GM19324 (cell line): ENCODE results near the gene HSCB.
A peak's percentile ranks its signal among the peaks of the same experiment; 100 is the strongest.
"Not testable (repeated sequence)": the region's sequence is repeated elsewhere in the genome, so short reads cannot be mapped to it uniquely, and the experiment has no call there.

Experiments
- ATAC-seq: cut with Tn5 transposase; IDR thresholded peaks from one replicate; pipeline ENCODE4 v1.9.1; 2021; ENCODE audit warnings: mild to moderate bottlenecking, moderate library complexity; ENCODE audit not compliant: unreplicated experiment, low FRiP score

The HSCB gene, protein sequence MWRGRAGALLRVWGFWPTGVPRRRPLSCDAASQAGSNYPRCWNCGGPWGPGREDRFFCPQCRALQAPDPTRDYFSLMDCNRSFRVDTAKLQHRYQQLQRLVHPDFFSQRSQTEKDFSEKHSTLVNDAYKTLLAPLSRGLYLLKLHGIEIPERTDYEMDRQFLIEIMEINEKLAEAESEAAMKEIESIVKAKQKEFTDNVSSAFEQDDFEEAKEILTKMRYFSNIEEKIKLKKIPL

DNA sequence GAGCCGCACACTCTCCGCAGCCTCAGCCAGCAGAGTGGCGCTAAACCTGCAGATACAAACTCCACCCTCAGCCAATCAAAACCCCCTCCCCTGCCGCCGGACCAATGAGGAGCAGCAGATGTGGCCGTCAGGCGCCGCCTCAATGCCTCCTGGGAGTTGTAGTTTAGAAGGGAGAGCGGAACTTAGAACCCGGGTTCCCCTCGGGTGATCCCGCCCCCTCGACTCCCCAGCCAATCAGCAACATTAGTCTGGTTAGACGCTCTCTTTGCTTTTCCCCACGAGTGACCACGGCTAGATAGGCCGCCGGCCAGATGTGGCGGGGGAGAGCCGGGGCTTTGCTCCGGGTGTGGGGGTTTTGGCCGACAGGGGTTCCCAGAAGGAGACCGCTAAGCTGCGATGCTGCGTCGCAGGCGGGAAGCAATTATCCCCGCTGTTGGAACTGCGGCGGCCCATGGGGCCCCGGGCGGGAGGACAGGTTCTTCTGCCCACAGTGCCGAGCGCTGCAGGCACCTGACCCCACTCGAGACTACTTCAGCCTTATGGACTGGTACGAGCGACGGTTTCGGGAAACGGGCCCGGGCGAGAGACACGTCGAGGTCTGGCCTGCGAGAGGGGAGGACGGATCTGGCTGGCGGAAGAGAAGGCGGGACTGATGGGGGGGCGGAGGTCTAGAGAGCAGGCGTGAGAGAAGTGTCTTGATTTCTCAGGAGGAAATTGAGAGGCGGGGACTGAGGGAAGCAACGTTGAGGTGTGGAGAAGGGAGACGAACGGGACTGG lies at the start of gene HSCB, which contains the start of gene CHEK2:
HSCB (plus strand) TSS at position 255 of the 777 bp plus-strand sequence; CDS start at position 312, 57 bp downstream.
CHEK2 (minus strand) TSS at position 36 of the 777 bp plus-strand sequence. CDS start 7,099 bp downstream, outside the sequence.
- ATAC-seq = peak; percentile 94

DNA sequence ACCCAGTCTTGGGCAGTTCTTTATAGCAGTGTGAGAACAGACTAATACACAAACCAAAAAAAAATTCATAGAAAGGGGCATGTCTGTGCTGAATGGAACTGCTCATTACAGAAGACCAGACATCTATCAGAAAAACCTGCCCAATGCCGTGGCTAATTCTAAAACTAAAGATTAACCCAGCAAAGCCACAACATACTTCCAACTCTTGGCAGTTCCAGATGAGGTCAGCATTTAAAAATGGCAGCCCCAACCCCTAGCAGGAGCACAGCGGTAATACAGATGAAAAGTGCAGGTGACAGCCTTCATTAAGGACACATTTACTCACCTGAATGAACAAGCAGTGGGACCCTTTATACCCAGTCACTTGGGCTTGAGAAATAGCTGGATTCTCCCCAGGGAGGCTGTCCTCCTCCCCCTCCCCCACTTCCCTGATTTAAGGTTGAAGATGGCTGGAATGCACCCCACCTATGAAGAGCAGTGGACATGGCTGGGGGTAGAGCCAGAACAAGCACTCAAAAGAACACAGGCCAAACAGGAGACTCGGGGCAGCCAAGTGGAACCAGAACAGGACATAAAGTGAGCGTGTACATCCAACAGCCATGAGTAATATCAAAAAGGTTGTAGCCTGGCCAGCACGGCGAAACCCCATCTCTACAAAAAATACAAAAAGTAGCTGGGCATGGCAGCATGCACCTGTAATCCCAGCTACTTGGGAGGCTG lies 48.6 kb upstream of the HSCB start:
- not testable (repeated sequence) for ATAC-seq

DNA sequence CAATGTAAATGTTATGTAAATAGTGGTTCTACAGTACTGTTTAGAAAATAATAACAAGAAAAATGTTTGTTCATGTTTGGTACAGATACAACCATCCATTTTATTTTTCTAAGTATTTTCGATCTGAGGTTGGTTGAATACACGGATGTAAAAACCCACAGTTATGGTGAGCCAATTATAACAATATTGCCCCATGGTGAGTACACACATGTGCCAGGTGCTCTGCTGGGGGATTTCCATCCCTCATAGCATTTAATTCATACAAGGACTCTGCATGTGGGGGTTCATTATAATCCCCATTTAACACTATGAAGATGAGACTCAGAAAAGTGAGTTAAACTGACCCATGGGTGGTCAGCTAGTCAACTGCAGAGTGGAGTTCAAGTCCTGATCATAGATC lies 38.9 kb upstream of the HSCB start:
- no peak for ATAC-seq

DNA sequence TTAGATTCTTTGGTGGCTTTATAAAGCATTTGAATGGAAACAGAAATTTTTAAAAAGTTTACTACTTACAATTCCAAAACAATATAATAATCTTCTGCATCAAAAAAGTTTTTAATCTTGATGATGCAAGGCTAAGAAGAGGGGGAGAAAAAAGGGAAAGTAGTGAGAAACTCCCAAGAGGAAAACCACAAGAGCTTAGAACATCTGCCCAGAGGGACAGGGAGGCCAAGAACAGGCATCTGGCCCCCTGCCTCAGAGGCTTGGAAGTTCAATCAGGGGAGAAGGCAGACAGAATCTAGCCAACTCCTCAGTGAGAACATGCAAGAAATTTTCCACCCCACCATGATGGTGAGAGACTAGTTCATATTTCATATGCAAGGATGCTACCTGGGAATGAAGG lies 38.4 kb upstream of the HSCB start:
- no peak for ATAC-seq

DNA sequence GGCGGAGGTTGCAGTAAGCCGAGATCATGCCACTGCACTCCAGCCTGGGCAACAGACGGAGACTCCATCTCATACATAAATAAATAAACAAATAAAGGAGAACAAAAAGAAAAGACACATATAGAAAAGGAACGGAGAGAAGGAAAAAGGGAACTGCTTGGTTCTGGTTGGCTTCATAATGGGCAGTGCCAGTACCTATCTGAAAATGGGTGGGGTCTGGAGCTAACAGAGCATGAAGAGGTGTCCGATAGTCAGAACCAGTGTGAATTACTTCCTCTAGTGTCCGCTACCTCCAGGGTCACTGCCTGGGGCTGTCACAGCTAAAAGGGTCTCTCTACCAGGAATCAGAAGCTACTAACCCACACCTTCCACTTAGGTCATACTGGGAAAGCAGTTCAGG lies 35.0 kb upstream of the HSCB start:
- no peak for ATAC-seq

DNA sequence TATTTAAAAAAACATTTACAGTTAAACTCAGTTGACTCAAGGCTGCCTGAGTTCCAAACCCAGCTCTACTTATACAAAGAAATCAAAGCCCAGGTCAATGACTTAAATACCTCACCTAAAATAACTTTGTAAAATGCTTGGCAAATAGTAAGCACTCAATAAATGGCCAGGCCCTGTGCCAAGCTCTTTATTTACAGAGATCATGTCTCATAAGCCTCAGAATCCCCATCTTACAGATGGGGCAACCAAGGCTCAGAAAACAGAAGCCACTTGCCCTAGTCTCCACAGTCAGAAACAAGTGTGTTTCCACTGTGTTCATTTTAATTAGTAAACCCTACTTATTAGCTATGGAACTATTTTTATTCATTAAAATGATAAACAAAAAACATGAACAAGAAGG lies 31.7 kb upstream of the HSCB start:
- no peak for ATAC-seq

DNA sequence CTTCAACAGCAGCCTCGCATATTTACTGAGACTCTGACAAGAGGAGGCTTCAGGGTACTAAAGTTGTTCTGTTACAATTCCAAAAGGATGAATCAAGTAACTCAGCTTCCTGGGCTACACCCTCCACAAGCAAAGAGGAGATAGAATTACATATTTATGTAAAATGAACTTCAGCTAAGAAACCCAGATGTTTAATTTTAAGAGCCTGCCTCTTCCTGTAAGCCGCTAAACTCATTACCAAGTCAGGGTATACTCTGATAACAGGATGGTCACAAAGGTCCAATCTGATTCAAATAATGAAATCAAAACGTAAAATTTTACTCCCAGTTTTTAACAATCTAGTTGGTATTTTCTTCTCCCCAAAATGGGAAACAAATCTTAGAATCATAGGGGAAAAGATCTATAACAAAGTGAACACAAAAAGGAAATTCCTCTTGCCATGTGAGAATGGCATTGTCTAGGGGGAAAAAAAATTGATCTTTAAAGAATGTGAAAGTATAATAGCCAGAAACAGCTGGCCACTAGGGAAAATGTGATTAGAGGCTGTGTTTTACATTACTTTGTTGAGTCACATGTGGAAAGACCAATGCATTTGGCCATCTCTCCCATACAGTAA lies 31.2 kb upstream of the HSCB start:
- no peak for ATAC-seq

DNA sequence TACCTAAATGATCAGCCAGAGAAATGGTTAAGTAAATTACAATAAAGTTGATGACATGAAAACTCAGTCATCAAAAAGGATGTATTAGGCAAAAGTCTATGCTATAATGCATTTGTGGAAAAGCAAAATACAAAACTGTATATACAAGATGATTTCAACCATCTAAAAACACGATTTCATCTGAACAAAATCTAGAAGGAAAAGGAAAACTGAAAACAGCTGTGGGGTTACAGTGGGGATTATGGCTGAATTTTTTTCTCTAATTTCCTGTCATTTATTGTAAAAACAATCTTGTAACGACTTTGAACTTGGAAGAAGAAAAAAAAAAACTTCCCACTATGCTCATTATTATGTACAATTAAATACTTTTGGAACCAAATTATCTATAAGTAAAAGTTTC lies 30.5 kb upstream of the HSCB start:
- no peak for ATAC-seq

DNA sequence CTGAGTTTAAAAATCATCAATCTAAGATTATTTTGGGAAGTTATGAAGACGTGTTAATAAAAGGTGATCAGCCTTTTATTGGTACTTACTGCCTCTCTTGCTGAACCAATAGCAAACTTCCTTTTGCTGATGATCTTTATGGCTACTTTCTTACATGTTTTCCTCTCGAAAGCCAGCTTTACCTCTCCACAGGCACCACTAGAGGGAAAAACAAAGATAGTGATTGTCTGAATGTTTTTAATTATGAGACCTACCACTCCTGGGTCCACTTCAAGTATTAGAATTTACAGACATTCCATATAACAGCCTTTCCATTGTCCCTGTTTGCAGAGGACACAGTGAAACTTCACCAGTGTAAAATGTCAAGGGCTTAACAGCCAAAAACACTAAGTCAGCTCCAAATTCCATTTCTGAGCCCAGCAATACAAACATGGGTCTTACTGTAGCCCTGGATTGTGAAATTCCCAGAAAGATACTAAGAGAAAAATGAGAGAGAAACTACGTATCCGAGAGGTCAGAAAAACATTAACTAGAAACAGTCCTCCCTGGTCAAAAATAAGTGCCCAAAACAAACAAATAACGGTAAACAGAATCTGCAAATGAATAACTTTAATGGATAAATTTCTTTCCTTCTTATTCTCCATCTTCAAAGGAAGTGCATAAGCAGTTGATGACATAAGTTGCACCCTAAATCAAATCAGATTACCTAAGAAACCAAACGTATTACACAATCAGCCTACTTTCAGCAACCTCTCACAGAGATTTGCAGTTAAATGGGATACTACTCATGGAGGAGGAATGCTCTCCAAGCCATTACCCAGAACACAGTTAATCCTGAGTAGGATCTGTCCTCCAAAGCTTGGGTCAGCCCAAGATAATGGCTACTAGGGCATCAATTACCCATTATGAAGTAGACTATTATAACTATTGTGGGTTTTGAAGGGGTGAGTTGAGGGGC lies 29.7 kb upstream of the HSCB start:
- no peak for ATAC-seq

DNA sequence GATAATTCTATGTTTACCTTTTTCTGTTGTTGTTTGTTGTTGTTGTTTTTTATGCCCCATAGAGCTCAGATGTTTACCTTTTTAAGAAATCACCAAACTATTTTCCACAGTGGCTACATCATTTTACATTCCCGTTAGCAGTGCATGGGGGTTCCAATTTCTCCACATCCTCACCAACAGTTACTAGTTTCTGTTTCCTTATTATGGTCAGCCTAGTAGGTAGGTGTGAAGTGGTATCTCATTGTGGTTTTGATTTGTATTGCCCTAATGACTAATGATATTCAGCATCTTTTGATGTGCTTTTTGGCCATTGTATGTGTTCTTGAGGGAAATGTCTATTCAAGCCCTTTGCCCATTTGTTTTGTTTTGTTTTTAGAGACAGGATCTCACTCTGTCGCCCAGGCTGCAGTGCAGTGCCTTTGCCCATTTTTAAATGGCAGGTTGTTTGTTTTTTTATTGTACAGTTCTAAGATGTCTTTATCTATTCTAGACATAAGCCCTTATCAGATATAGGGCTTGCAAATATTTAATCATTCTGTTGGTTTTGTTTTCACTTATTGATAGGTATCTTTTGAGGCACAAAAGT lies 27.7 kb upstream of the HSCB start:
- no peak for ATAC-seq

DNA sequence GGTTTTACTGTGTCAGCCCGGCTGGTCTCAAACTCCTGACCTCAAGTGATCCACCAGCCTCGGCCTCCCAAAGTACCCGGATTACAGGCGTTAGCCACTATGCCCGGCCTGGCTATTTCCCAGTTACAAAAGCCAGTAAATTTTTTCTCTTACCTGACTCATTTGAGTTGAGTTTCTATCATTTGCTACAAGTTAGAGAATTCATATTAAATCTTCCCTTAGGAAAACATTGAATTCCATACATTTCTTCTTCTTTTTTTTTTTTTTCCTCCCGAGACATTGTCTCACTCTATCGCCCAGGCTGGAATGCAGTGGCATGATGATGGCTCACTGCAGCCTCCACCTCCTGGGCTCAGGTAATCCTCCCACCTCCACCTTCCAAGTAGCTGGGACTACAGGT lies 26.2 kb upstream of the HSCB start:
- ATAC-seq = no peak

DNA sequence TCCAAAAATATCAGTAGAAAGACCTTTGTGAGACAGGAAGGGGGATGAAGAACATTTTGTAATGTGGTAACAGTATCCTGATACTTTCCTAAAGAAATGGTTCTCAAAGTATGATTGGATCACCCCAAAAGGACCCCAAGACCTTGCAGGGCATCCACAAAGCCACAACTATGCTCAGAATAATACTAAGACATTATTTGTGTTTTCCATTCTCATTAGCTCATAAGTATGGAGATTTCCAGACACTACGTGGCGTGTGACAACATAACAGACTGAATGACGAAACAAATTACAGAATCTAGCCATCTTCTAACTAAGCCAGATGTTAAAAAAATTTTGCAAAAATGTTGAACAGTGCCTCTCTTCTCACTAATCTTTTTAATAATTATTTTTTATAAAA lies 25.2 kb upstream of the HSCB start:
- ATAC-seq = no peak

DNA sequence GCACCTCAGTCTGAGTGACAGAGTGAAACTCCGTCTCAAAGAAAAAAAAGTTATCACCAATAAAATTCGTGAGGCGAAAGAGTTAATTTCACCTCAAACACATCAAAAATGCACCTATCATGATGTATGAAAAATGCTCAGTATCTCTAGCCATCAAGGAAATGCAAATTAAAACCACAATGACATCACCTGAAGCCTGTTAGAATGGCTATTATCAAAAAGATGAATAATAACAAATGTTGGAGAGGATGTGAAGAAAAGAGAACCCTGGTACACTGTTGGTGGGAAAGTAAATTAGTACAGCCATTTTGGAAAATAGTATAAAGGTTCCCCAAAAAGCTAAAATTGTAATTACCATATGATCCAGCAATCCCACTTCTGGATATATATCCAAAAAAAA lies 23.8 kb upstream of the HSCB start:
- ATAC-seq = no peak

DNA sequence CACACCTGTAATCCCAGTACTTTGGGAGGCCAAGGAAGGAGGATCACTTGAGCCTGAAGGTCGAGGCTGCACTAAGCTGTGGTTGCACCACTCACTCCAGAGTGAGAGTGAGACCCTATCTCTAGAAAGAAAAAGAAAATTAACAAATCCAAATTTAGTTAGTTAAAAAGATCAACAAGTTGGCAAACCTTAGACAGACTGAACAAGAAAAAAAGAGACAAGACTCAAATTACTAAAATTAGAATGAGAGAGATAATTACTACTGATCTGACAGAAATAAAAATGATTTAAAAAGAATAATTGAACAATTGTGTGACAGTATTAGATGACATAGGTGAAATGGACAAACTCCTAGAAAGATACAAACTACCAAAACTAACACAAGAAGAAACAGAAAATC lies 13.8 kb upstream of the HSCB start:
- no peak for ATAC-seq

DNA sequence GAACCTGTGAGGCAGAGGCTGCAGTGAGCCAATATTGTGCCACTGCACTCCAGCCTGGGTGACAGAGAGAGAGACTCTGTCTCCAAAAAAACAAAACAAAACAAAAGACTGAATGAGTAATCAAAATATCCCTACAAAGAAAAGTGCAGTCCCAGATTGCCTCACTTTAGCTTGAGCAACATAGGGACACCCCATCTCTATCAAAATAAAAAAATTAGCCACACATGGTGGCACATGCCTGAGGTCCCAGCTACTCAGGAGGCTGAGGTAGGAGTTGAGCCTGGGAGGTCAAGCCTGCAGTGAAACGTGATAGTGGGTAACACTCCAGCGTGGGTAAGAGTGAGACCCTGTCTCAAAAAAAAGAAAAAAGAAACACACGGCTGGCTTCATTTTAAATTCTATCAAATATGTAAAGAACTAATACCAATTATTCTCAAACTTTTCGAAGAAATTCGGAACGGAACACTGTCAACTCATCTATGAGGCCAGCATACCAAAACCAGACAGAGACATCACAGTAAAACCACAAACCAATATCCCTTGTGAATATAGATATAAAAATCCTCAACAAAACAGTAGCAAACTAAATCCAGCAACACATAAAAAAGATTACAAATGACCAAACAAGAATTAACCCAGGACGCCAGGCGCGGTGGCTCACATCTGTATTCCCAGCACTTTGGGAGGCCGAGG lies 13.1 kb upstream of the HSCB start:
- ATAC-seq = no peak

DNA sequence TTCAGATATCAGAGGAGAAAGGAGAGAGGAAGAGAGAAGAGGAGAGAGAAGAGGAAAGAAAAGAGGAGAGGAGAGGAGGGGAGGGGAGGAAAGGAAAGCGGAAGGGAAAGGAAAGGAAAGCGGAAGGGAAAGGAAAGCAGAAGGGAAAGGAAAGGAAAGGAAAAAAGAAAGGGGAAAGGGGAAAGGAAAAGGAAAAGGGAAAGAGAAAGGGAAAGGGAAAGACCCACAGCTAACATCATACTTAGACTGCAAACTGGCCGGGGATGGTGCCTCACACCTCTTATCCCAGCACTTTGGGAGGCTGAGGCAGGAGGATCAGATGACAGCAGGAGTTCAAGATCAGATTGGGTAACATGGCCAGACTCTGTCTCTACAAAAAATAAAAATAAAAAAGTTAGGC lies 11.7 kb upstream of the HSCB start:
- ATAC-seq = no peak

DNA sequence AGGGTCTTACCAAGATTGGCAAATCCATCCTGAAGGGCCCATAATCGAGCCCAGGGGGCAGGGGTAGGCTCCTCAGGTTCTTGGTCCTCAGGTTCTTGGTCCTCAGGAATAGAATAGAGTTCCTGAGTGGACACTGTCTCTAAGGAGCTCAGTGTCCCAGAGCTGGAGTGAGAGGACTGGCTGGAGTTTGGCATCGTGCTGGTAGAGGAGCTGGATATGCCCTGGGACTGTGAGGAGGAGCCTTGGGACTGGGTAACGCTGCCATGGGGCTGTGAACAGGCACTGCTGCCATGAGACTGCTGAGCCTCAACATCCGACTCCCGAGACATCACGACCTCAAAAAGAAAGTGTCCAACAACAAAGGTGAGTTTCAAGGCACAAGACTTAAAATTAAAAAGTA lies 7.4 kb upstream of the HSCB start:
- no peak for ATAC-seq

DNA sequence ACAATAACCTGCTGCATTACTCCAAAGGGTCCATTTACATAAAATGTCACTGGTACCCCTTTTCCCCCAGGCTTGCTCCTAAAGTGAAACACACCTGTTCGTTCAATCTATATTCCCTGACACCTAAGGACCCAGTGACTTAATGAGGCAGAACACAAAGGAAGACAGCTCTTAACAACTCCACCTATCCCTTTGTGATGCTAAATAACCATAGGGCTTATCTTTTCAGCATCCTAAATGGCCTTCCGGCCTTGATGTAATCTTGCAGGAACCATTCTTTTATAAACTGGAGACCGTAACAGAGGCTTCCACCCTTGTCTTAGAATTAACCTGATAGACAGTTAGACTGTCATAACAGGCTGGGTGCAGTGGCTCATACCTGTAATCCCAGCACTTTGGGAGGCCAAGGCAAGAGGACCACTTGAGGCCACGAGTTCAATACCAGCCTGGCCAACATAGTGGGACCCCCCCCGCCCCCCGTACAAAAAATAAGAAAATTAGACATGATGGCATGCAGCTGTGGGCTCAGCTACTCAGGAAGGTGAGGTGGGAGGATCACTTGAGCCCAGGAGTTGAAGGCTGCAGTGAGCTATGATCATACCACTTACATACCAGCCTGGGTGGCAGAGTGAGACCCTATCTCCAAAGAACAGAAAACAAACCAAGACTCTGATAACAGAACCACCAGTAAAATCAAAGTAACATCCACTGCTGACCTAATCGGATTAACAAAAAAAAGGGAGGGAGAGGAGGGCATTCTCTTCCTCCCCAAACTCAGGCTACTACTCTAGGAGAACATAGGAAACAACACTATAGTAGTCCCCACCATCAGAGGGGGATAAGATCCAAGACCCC lies 5.3 kb upstream of the HSCB start:
- ATAC-seq = no peak
